Right cardiac atrium (tissue), 5 donors: Measurements from ENCODE around the gene LHCGR. TPM values are rescaled to one million over a fixed set of nuclear protein-coding genes. Genes with fewer than 3 reads are reported as not detected.

Source experiments
- ATAC-seq, 2 donors: fragments of 200-7000 bp; cut with Tn5 transposase; one replicate each; pipeline versions ENCODE4 v1.8.0 to v1.9.1; 2020; ENCODE audit warnings: moderate library complexity in 2 of 2, mild to moderate bottlenecking in 1 of 2
- DNase-seq, 3 donors: peaks; one replicate each; pipeline ENCODE4 v3.0.0-alpha.2; 2020
- H3K27ac ChIP-seq: one replicate; pipeline ENCODE4 v1.5.1; 2013; ENCODE audit warnings: mild to moderate bottlenecking, low read length, control low read depth, moderate library complexity
- H3K27me3 ChIP-seq: one replicate; pipeline ENCODE4 v1.6.1; 2013; ENCODE audit not compliant: control insufficient read depth, insufficient read depth
- H3K4me1 ChIP-seq: one replicate; pipeline ENCODE4 v1.6.1; 2013; ENCODE audit warnings: low read length; ENCODE audit not compliant: control insufficient read depth, insufficient read depth
- H3K4me3 ChIP-seq: one replicate; pipeline ENCODE4 v1.5.1; 2013; ENCODE audit warnings: low read length, control low read depth
- H3K9me3 ChIP-seq: one replicate; pipeline ENCODE4 v1.6.1; 2013; ENCODE audit warnings: low read length; ENCODE audit not compliant: control insufficient read depth
- WGBS: extraction: QIAGEN DNeasy Blood & Tissue Kit; methylation state at CpG from one replicate; pipeline ENCODE4 v1.1.7; 2013; 5-methylcytosine and 5-hydroxymethylcytosine counted together
- intact Hi-C, 4 donors: fragments of 100-400 bp; cut with DNase I; formaldehyde crosslinking; loops; one replicate each; pipeline versions ENCODE4 v1.11.0 to v1.14.0; 2022 to 2023
- polyA plus RNA-seq: library from polyadenylated mRNA; stranded (reverse); fragments of 200-250 nt; gene quantifications from one replicate; pipeline ENCODE4 v1.2.3, GENCODE V29; 2013
- total RNA-seq, 4 donors: library from RNA; stranded (reverse); fragmentation: NEBNext Ultra II Directional; extraction: Animal tissue kit (Norgen Biotek cat#: 25700); gene quantifications; one replicate each; pipeline ENCODE4 v1.2.1, GENCODE V29; 2021
- donor health status: healthy with polysubstance abuse.
- donor health status: DM: no; HTN: yes; CAD: no.
- donor health status: DM: no; HTN: no; CAD: no.
- donor health status: DM: no; HTN: yes; CAD: no; lungs with severe emphysema.
- donor health status: DM: yes; HTN: yes; CAD: no.

The LHCGR gene
- total and polyA plus RNA-seq, 5 donors: 0.07 TPM; not detected in 4

DNA sequence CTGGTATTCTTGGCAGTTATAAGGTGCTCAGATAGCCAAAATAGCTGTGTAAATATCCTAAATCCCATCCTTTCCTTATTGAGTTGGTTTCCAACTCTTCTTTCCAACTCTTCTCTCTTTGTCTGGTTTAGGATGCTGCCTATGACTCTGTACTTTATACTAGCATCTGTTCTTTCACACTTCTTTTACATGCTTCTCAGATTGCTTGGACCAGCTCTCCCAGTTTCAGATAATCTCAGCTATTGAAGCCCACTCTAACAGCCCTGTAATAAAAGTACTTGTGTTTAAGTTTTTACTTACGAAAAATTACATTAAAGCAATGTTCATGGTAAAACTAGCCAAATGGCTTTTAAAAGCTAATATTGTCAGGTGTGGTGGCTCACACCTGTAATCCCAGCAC, 14.7 kb upstream of the LHCGR start:
- Histone ChIP-seq H3K27ac (no peak overlapping the region), H3K4me1 (no peaks in the 10 kb centered on the region), H3K27me3 (no peaks in the 10 kb centered on the region), H3K9me3 (no peaks in the 10 kb centered on the region), H3K4me3 (no peak overlapping the region)
- DNase-seq (no peak), ATAC-seq (no peak)
- WGBS: 89% methylated on average over 1 of the region's 1 CpG
- intact Hi-C loops: no loop called here

DNA sequence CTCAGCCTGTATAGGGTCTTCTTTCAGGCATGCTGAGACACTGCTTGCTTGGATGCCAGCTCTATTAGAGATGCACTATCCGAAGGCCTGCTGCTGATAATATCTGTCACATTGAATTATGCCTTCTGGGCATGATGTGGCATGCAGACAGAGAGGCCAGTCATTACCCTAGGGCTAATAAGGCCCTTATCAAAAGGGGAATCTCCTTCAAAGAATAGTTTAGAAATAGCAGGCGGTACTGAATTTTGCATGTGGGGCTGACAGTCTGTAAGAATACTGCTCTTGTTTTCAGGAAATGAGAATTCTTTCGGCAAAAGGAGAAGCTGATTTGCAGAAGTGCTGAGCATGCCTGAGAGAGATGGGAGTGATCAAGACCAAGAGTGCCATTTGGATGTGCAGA, 13.1 kb upstream of the LHCGR start:
- DNase-seq (no peak), ATAC-seq (no peak)
- Histone ChIP-seq H3K9me3 (no peaks in the 10 kb centered on the region), H3K4me3 (no peak overlapping the region), H3K27ac (no peak overlapping the region), H3K4me1 (no peaks in the 10 kb centered on the region), H3K27me3 (no peaks in the 10 kb centered on the region)
- intact Hi-C loops: no loop called here
- WGBS: 64% methylated on average over 3 of the region's 3 CpGs

DNA sequence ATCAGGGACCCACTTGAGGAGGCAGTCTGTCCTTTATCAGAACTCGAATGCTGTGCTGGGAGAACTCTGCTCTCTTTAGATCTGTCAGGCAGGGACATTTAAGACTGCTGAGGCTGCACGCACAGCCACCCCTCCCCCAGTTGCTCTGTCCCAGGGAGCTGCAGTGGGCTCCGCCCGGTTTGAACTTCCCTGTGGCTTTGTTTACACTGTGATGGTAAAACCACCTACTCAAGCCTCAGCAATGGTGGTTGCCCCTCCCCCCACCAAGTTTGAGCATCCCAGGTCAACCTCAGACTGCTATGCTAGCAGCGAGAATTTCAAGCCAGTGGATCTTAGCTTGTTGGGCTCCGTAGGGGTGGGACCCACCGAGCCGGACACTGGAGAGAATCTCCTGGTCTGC, 11.8 kb upstream of the LHCGR start:
- ATAC-seq (no peak), DNase-seq (peak; percentile 21 to 54 (median 47))
- H3K4me3 ChIP-seq: no peak overlapping the region
- no peaks in the 10 kb centered on the region for H3K9me3 ChIP-seq
- no peak overlapping the region for H3K27ac ChIP-seq
- H3K4me1 ChIP-seq: no peaks in the 10 kb centered on the region
- 75% methylated on average over 8 of the region's 8 CpGs for WGBS
- no peaks in the 10 kb centered on the region for H3K27me3 ChIP-seq
- intact Hi-C loops: no loop called here

DNA sequence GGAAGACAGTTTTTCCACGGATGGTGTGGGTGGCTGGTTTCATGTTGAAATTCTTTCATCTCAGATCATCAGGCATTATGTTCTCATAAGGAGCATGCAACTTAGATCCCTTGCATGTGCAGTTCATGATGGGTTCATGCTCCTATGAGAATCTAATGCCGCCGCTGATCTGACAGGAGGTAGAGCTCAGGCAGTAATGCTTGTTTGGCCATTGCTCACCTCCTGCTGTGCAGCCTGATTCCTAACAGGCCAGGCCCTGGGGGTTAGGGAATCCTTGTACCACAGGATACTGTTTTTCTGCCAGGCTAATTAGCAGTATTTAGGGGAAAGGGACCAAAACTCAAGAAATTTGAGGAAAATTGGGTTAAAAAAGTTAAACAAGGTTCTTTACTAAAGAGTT, 5.3 kb upstream of the LHCGR start:
- no peak overlapping the region for H3K27ac ChIP-seq
- DNase-seq (no peak), ATAC-seq (no peak)
- no peaks in the 10 kb centered on the region for H3K27me3 ChIP-seq
- H3K4me1 ChIP-seq: no peaks in the 10 kb centered on the region
- 73% methylated on average over 3 of the region's 3 CpGs for WGBS
- no peaks in the 10 kb centered on the region for H3K9me3 ChIP-seq
- H3K4me3 ChIP-seq: no peak overlapping the region
- intact Hi-C loops: no loop called here

DNA sequence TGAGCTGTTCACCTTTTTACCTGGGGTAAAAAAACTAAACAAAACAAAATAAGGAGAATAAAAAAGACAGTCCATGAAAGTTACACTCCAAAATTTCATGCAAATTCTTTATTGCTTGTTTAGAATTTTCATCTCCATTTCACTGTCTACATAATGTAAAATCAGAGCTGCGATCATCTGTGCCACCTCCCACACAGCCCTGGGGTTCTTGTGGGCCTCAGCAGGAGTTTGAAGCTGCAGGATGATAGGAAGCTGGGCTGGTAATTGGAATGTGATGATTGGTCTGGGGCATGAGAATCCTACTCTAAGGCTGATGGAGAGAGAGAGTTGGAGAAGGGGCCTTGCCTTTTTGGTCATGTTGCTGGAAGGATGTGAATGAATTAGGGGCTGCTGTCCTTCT, 4.2 kb upstream of the LHCGR start:
- ATAC-seq: no peak
- DNase-seq: no peak
- Histone ChIP-seq H3K27me3 (no peaks in the 10 kb centered on the region), H3K27ac (no peak overlapping the region), H3K4me3 (no peak overlapping the region), H3K4me1 (no peaks in the 10 kb centered on the region), H3K9me3 (no peaks in the 10 kb centered on the region)
- intact Hi-C loops: no loop called here
- WGBS: 87% methylated on average over 1 of the region's 1 CpG

DNA sequence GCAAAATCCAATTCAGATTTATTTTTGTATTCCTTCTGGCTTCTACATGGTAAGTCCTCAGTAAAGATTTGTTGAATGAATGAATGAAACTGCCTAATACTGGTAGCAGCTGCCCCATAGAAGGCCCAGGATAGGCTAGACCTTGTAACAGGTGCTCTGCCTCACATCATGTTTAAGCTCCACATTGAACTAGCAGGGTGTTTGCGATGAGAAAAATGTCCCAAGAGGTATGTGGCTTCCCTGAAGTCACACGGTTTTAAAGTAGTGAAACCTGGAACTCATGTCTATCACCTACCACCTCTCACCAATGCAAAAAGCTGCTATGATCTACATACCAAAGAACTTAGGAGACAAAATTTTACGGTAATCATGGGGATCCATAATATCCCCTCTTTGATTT, 765 bp upstream of the LHCGR start:
- WGBS: 35% methylated on average over 3 of the region's 3 CpGs
- no peak overlapping the region for H3K27ac ChIP-seq
- H3K27me3 ChIP-seq: no peaks in the 10 kb centered on the region
- H3K4me3 ChIP-seq: no peak overlapping the region
- ATAC-seq: no peak
- no peak for DNase-seq
- no peaks in the 10 kb centered on the region for H3K4me1 ChIP-seq
- intact Hi-C loops: no loop called here
- H3K9me3 ChIP-seq: no peaks in the 10 kb centered on the region

DNA sequence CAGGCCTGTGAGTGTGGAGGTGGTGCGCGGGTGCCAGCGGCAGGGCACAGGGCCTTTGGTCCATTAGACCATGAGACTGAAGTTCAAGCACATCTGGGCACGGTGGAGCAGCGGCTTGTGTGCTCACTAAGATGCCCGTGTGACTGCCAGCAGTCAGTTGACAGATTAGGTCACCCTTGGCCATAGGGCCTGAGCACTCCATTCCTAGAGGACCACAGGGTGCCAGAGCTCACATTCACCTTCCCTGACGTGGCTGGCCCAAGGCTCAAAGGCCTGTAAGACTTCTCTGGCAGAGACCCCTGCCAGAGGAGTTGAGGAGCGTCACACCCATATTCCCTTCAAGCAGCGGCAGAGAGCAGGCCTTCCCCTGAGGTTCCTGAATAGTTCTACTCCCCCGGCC, 650 bp downstream of the LHCGR start:
- WGBS: 76% methylated on average over 10 of the region's 10 CpGs
- no peaks in the 10 kb centered on the region for H3K9me3 ChIP-seq
- H3K27me3 ChIP-seq: no peaks in the 10 kb centered on the region
- no peak overlapping the region for H3K27ac ChIP-seq
- ATAC-seq: peak in 1 of 2 donors; percentile 40
- H3K4me1 ChIP-seq: peaks cover 2% of the 10 kb centered on the region
- intact Hi-C loops: no loop called here
- no peak overlapping the region for H3K4me3 ChIP-seq
- DNase-seq: peak in 2 of 3 donors; percentile 28 to 33

DNA sequence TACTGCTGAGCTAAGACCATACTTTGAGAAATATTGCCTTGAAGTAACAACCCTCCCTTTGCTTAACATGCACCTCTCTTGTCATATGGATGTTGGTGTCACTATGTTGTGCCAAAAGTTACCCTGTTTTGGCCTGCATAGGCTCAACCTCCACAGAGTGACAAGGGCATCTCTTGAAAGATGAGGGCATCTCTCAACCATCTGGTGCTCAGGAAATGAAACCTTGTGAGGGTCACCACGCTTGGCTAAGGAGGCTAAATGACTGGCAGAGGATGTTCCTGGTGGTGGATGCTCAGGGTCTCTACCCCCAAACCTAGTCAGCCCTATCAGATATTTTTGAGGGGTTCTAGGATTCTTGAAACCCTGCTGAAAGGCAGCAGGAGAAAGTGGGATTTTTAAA, 2.3 kb downstream of the LHCGR start:
- H3K27ac ChIP-seq: no peak overlapping the region
- WGBS: 78% methylated on average over 1 of the region's 1 CpG

DNA sequence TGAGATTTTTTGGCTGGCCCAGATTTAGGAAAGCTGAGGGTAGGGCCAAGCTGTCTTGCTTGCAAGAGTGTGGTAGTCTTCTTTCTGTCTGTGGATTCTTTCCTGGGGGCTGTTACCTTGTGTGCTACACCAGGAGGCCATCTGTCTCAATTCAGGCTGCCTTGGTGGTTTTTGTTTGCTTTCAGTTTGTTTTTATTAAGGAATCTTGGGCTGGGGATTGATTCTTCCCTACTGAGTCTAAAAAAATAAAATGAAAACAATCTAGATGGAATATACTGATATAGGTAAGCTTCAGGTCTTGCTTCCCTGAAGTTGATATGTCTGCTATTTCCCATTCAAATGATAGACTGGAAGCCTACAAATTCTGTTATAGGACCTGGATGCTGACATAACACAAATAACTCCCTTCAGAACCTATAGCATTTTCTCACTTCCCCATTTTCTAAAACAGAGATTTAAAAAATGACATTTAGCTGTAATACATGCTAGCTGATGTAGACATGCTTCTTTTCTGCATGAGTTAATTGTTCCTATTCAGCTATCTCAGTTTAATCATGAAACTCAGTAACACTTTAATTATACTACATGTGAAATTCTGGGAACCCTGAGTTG, 5.3 kb downstream of the LHCGR start:
- no peaks in the 10 kb centered on the region for H3K27me3 ChIP-seq
- no peak overlapping the region for H3K27ac ChIP-seq
- intact Hi-C loops: no loop called here
- DNase-seq (no peak), ATAC-seq (no peak)
- H3K4me3 ChIP-seq: no peak overlapping the region
- peaks cover 2% of the 10 kb centered on the region for H3K4me1 ChIP-seq
- H3K9me3 ChIP-seq: no peaks in the 10 kb centered on the region

More for the DNA sequence above, 2.3 kb downstream of the LHCGR start:
- Histone ChIP-seq H3K27me3 (no peaks in the 10 kb centered on the region), H3K4me1 (peaks cover 2% of the 10 kb centered on the region), H3K4me3 (no peak overlapping the region), H3K9me3 (no peaks in the 10 kb centered on the region)
- ATAC-seq (no peak), DNase-seq (no peak)
- intact Hi-C loops: no loop called here

DNA sequence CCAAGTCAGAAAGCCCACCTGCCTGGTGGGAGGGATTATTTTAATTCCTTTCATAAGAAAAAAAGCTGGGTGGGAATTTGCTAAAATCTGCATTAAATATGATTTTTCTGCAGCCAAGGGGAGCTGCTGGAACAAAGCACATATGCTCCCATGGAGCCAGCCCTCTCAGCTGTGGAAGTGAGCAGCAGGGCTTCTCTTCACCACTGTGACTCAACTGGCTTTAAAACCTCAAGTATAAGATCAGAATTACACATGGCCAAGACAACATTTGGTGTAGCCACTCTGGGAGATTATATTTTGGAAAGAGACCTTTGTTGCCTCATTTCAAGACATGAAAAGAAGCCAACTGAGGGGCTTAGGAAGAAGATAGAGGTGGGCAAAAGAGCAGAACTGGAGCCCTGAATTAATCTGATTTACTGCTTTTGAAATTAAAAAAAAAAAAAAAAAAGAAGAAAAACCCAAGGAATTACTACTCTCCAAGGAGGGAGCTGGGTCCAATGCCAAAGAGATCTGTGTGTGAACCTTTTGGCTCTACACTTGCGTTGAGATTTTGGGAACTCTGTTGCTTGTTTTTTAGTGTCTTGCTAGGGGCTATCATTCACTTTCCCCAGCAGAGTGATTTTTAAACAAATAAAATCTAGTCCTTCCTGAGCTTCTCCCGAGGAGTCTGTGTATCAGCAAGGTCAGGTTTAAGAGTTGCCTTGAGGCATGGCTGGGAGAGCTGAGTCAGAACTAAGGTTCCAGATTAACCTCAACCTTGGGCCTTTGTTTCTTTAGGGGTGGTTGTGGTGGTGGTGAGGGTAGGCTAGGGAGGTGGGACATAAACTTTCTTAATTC, 6.0 kb downstream of the LHCGR start:
- H3K27ac ChIP-seq: no peak overlapping the region
- WGBS: 40% methylated on average over 2 of the region's 2 CpGs
- intact Hi-C loops: no loop called here

DNA sequence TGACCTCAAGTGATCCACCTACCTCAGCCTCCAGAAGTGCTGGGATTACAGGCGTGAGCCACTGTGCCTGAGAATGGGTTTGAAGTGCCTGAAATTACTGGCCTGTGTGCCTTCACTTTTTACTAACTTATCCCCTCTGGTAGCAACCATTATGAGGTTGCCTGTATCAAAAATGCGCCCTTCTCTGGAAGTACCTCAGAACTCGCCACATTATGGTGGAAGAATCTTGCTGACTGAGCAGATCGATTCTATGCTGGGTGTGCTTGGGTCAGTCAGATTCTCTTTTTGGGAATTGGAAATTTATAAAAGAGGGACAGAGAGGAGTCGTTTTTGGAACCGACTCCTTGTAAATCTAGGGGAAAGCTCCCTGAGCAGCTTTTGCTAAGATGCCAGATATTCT, 8.2 kb downstream of the LHCGR start:
- H3K4me3 ChIP-seq: no peak overlapping the region
- no peaks in the 10 kb centered on the region for H3K27me3 ChIP-seq
- H3K9me3 ChIP-seq: no peaks in the 10 kb centered on the region
- DNase-seq (no peak), ATAC-seq (no peak)
- WGBS: 83% methylated on average over 6 of the region's 6 CpGs
- H3K27ac ChIP-seq: no peak overlapping the region
- peaks cover 2% of the 10 kb centered on the region for H3K4me1 ChIP-seq
- intact Hi-C loops: no loop called here

More for the DNA sequence above, 6.0 kb downstream of the LHCGR start:
- Histone ChIP-seq H3K27me3 (no peaks in the 10 kb centered on the region), H3K4me3 (no peak overlapping the region), H3K4me1 (peaks cover 2% of the 10 kb centered on the region), H3K9me3 (no peaks in the 10 kb centered on the region)
- DNase-seq (no peak), ATAC-seq (no peak)
